Esophagus squamous epithelium (tissue), 5 donors: Measurements from ENCODE around the gene HECTD4. TPM values are rescaled to one million over a fixed set of nuclear protein-coding genes. Genes with fewer than 3 reads are reported as not detected.

Source experiments
- DNase-seq: peaks from one replicate; lab custom pipeline; 2025; lab: John Stamatoyannopoulos, UW
- H3K27ac ChIP-seq, 4 donors: fragments of 200-600 bp; sonication (generic); one replicate each; pipeline ENCODE4 v1.5.1; 2016 to 2019; ENCODE audit warnings: mild to moderate bottlenecking in 1 of 4
- H3K27me3 ChIP-seq, 4 donors: fragments of 200-600 bp; sonication (generic); 1 replicate in 3 of 4; 2 replicates in 1 of 4; pipeline versions ENCODE4 v1.5.1 to v1.6.0; 2017 to 2021; ENCODE audit warnings: antibody characterized with exemption in 1 of 4
- H3K36me3 ChIP-seq, 3 donors: fragments of 200-600 bp; sonication (generic); one replicate each; pipeline ENCODE4 v1.5.1; 2016 to 2019
- H3K4me1 ChIP-seq, 3 donors: fragments of 200-600 bp; sonication (generic); one replicate each; pipeline ENCODE4 v1.5.1; 2017 to 2019
- H3K4me3 ChIP-seq, 4 donors: fragments of 200-600 bp; sonication (generic); 1 replicate in 3 of 4; 2 replicates in 1 of 4; pipeline ENCODE4 v1.5.1; 2016 to 2019; ENCODE audit warnings: mild to moderate bottlenecking in 2 of 4, moderate library complexity in 1 of 4
- H3K9me3 ChIP-seq, 3 donors: fragments of 200-600 bp; sonication (generic); one replicate each; pipeline ENCODE4 v1.5.1; 2016 to 2019
- CTCF ChIP-seq, 6 experiments: fragments of 450-650 bp in 4 of 6; fragments of 200-600 bp in 2 of 6; sonication (generic) in 2 of 6; IDR thresholded peaks; one replicate each; pipeline ENCODE4 v1.5.1; 2016 to 2019; ENCODE audit warnings: antibody characterized with exemption in 6 of 6, mild to moderate bottlenecking in 4 of 6, moderate library complexity in 4 of 6
- POLR2A ChIP-seq, 4 donors: fragments of 450-650 bp; IDR thresholded peaks; one replicate each; pipeline ENCODE4 v1.6.1; 2017; ENCODE audit warnings: antibody characterized with exemption in 4 of 4, mild to moderate bottlenecking in 4 of 4, moderate library complexity in 3 of 4
- WGBS, 2 donors: methylation state at CpG; one replicate each; pipeline ENCODE4 v1.1.5; 2018; 5-methylcytosine and 5-hydroxymethylcytosine counted together
- intact Hi-C: fragments of 100-400 bp; cut with DNase I; formaldehyde crosslinking; loops from one replicate; pipeline ENCODE4 v1.15.0; 2022
- total RNA-seq, 4 donors: library from RNA; depleted of rRNA; stranded (reverse); fragments of >200 nt; gene quantifications; one replicate each; pipeline ENCODE4 v1.1.0, GENCODE V29; 2016
- donor health status: DM: yes; HTN: yes; CAD: no.

The HECTD4 gene
- total RNA-seq, 4 donors from 2014 or later: 15.4 to 53.4 (median 33.4) TPM

- H3K27me3 ChIP-seq: no peaks in the 10 kb centered on the region
- intact Hi-C loops: no loop called here
- DNase-seq: no peak
- no peak overlapping the region for H3K27ac ChIP-seq
- 82 to 86% methylated on average over 9 of the region's 9 CpGs for WGBS, 2 donors
- TF ChIP-seq CTCF (IDR thresholded peaks at IDR 0.05) (peak in 5 of 6 experiments; percentile 36 to 62 (median 42)), POLR2A (IDR thresholded peaks at IDR 0.05) (no peak)
- peaks cover 20 to 100% (median 22%) of the 10 kb centered on the region in 3 donors for H3K36me3 ChIP-seq
- no peaks in the 10 kb centered on the region for H3K9me3 ChIP-seq
- H3K4me1 ChIP-seq: no peaks in the 10 kb centered on the region
- H3K4me3 ChIP-seq: no peak overlapping the region
Measured at GRCh38 chr12:112198120-112198733, 184.0 kb downstream of the HECTD4 start.

- no peaks in the 10 kb centered on the region for H3K9me3 ChIP-seq
- TF ChIP-seq POLR2A (IDR thresholded peaks at IDR 0.05): no peak
- TF ChIP-seq CTCF (IDR thresholded peaks at IDR 0.05): no peak
- H3K4me3 ChIP-seq: no peak overlapping the region
- no peak overlapping the region for H3K27ac ChIP-seq
- intact Hi-C loops: no loop called here
- no peaks in the 10 kb centered on the region for H3K27me3 ChIP-seq
- H3K4me1 ChIP-seq: peaks cover 5 to 14% (median 7%) of the 10 kb centered on the region in 3 donors
- peaks cover 24 to 99% (median 25%) of the 10 kb centered on the region in 3 donors for H3K36me3 ChIP-seq
- DNase-seq: no peak
- WGBS, 2 donors: 87 to 91% methylated on average over 9 of the region's 9 CpGs
Measured at GRCh38 chr12:112196196-112196875, 185.9 kb downstream of the HECTD4 start.

GRCh38 chr12:112194601-112195247 is 187.5 kb downstream of the HECTD4 start:
- H3K36me3 ChIP-seq: peaks cover 21 to 98% (median 25%) of the 10 kb centered on the region in 3 donors
- H3K9me3 ChIP-seq: no peaks in the 10 kb centered on the region
- no peaks in the 10 kb centered on the region for H3K27me3 ChIP-seq
- intact Hi-C loops: no loop called here
- H3K4me1 ChIP-seq: peaks cover 7 to 31% (median 16%) of the 10 kb centered on the region in 3 donors
- WGBS, 2 donors: 94% methylated on average over 13 to 17 of the region's 20 CpGs
- no peak for DNase-seq
- H3K27ac ChIP-seq: no peak overlapping the region
- TF ChIP-seq CTCF (IDR thresholded peaks at IDR 0.05): no peak
- TF ChIP-seq POLR2A (IDR thresholded peaks at IDR 0.05): no peak
- no peak overlapping the region for H3K4me3 ChIP-seq

GRCh38 chr12:112192475-112192874 is 189.8 kb downstream of the HECTD4 start:
- Histone ChIP-seq H3K9me3 (no peaks in the 10 kb centered on the region), H3K36me3 (peaks cover 22 to 96% (median 27%) of the 10 kb centered on the region in 3 donors), H3K27me3 (no peaks in the 10 kb centered on the region), H3K4me3 (no peak overlapping the region), H3K27ac (peak overlapping the region; percentile 2 to 79 (median 38)), H3K4me1 (peaks cover 7 to 32% (median 16%) of the 10 kb centered on the region in 3 donors)
- 93 to 100% methylated on average over 7 to 13 of the region's 13 CpGs for WGBS, 2 donors
- no peak for TF ChIP-seq POLR2A (IDR thresholded peaks at IDR 0.05)
- TF ChIP-seq CTCF (IDR thresholded peaks at IDR 0.05): no peak
- DNase-seq: no peak
- intact Hi-C loops: no loop called here
